ENCODE results near the gene MTFP1.

DNA sequence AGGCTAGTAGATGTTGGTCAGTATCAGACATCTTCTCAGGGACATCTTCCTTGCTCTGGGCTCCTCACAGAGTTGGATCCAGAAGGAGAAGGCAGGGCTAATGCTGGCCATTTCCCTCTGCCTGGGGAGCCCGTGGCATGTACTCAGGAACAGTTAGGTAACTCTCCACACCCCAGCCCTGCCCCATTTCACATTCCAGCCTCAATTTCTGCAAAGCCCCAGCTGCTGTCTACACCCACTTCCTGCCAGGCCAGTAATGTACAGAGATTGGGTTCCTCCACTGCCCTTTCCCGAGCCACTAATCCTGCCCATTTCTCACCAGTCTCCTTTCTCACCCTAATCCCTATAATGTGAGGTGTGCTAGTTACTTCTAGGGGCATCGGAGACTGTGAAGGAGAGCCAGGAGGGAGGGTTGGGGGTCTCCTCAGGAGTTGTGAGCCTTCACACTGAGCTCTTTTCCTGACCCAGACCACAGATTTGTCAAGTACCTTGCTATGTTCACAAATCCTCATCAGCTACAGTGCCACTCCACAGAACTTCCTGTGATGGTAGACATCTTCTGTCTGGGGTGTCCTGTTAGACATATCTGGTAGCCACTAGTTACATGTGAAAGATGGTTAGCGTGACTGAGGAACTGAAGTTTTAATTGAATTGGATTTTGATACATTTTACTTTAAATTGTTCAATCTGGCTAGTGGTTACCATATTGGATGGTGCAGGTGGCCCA is 47.6 kb downstream of the MTFP1 start:
- no peak for TF ChIP-seq ZNF274 (IDR thresholded peaks at IDR 0.05; ENCODE audit: low read depth, low read length)
- no peak for TF ChIP-seq YY1 (IDR thresholded peaks at IDR 0.05; ENCODE audit: insufficient read depth, insufficient read length)
